HUES48 (cell line): ENCODE results near the gene ACOT13.
"Not testable (repeated sequence)": the region's sequence is repeated elsewhere in the genome, so short reads cannot be mapped to it uniquely, and the experiment has no call there.

ENCODE experiments used
- H3K27ac ChIP-seq: one replicate; pipeline ENCODE4 v1.7.0; 2013; ENCODE audit warnings: low read depth, low read length, inconsistent platforms
- H3K27me3 ChIP-seq: 2 replicates; pipeline ENCODE4 v1.6.1; 2013; ENCODE audit warnings: mild to moderate bottlenecking, low read length; ENCODE audit not compliant: control insufficient read depth, insufficient read depth
- H3K36me3 ChIP-seq: 2 replicates; pipeline ENCODE4 v1.6.1; 2013; ENCODE audit warnings: low read length; ENCODE audit not compliant: control insufficient read depth, insufficient read depth
- H3K4me1 ChIP-seq: 2 replicates; pipeline ENCODE4 v1.6.1; 2013; ENCODE audit warnings: mild to moderate bottlenecking, low read length; ENCODE audit not compliant: control insufficient read depth, insufficient read depth
- H3K4me3 ChIP-seq: 2 replicates; pipeline ENCODE4 v1.5.1; 2013; ENCODE audit warnings: mild to moderate bottlenecking, low read depth, low read length
- H3K9ac ChIP-seq: 2 replicates; pipeline ENCODE4 v1.6.1; 2013; ENCODE audit warnings: mild to moderate bottlenecking, low read depth, low read length, moderate library complexity
- H3K9me3 ChIP-seq: 2 replicates; pipeline ENCODE4 v1.6.1; 2013; ENCODE audit warnings: low read length; ENCODE audit not compliant: control insufficient read depth, insufficient read depth

Gene ACOT13

GRCh38 chr6:24731456-24732134 lies 64.7 kb downstream of the ACOT13 start:
- not testable (repeated sequence) for H3K4me3 ChIP-seq, H3K36me3 ChIP-seq, H3K27me3 ChIP-seq, H3K4me1 ChIP-seq, H3K9ac ChIP-seq, H3K27ac ChIP-seq
- H3K9me3 ChIP-seq = peaks cover 19% of the 10 kb centered on the region

- Histone ChIP-seq H3K36me3 (no peaks in the 10 kb centered on the region), H3K27me3 (no peaks in the 10 kb centered on the region), H3K9me3 (peaks cover 19% of the 10 kb centered on the region), H3K4me3 (no peak overlapping the region), H3K9ac (no peak overlapping the region), H3K27ac (no peak overlapping the region), H3K4me1 (no peaks in the 10 kb centered on the region)
Observed at GRCh38 chr6:24734166-24734565, 67.3 kb downstream of the ACOT13 start.

- H3K4me1 ChIP-seq, H3K27me3 ChIP-seq, H3K9ac ChIP-seq, H3K4me3 ChIP-seq, H3K36me3 ChIP-seq, H3K27ac ChIP-seq: not testable (repeated sequence)
- H3K9me3 ChIP-seq = peaks cover 19% of the 10 kb centered on the region
Observed at GRCh38 chr6:24734710-24735109, 67.8 kb downstream of the ACOT13 start.

DNA sequence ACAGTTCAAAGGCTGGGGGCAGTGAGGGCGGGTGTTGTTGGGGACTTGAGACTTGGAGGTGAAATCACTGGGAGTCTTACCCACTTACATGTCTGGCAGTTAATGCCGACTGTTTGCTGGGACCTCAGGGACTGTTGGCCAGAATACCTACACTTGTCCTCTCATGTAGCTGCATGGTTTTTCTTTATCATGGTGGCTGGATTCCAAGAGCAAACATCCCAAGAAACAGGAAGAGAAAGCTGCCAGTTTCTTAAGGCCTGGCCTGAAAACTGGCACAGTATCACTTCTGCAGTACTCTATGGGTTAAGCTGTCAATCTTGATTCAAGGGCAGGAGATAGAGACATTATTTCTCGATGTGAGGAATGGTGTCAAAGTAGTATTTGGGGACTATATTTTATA lies 71.9 kb downstream of the ACOT13 start:
- Histone ChIP-seq H3K27me3 (no peaks in the 10 kb centered on the region), H3K27ac (no peak overlapping the region), H3K9me3 (no peaks in the 10 kb centered on the region), H3K4me1 (no peaks in the 10 kb centered on the region), H3K9ac (no peak overlapping the region), H3K4me3 (no peak overlapping the region), H3K36me3 (no peaks in the 10 kb centered on the region)

DNA sequence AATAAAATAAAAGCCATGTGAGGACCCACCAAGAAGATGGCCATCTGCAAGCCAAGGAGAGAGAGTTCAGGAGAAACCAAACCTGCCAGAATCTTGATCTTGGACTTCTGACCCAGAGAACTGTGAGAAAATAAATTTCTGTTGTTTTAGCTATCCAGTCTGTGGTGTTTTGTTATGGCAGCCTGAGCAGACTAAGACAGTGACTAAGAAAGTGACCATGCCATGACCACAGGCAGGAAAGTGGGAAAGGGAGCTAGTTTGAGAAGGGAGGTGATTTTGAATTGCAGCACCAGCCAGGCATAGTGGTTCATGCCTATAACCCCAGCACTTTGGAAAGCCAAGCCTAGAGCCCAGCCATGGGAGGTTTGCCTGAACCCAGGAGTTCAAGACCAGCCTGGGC lies 74.0 kb downstream of the ACOT13 start:
- H3K9ac ChIP-seq = no peak overlapping the region
- no peak overlapping the region for H3K4me3 ChIP-seq
- H3K36me3 ChIP-seq = no peaks in the 10 kb centered on the region
- no peaks in the 10 kb centered on the region for H3K27me3 ChIP-seq
- H3K4me1 ChIP-seq = no peaks in the 10 kb centered on the region
- no peak overlapping the region for H3K27ac ChIP-seq
- H3K9me3 ChIP-seq = no peaks in the 10 kb centered on the region

- no peak overlapping the region for H3K27ac ChIP-seq
- no peaks in the 10 kb centered on the region for H3K9me3 ChIP-seq
- H3K36me3 ChIP-seq = no peaks in the 10 kb centered on the region
- H3K4me1 ChIP-seq = no peaks in the 10 kb centered on the region
- H3K27me3 ChIP-seq = no peaks in the 10 kb centered on the region
- H3K4me3 ChIP-seq = no peak overlapping the region
- H3K9ac ChIP-seq = no peak overlapping the region
Observed at GRCh38 chr6:24742216-24742738, 75.4 kb downstream of the ACOT13 start.

DNA sequence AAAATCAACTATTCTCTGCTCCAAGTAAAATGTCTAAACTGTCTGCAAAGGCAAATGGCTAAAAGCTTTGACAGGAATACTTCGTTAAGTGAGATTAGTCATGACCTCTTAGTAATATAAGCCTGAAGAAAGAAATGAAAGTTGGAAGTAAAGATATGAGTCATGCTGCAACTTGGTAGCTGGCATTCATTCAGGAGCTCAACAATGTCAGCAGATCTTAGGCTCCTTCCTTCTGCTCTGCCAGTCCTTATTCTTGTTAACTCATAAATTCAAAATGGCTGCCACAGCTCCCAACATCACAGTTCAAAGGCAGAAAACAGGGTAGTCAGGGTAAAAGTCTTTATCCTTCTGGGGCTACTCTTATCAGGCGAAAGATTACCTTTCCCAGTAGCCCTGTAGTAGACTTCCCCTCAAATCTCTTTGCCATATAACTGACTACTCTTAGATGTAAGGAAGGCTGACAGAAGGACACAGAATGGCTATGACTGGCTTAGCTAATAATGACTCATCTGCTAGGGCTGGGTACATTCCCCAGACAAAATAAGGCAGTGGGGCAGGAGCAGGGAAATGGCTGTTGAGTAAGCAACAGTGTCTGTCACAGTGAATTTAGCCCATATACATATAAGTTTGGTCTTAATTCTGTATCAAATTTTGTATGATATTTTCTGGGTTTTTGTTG lies 76.5 kb downstream of the ACOT13 start:
- Histone ChIP-seq H3K4me3 (no peak overlapping the region), H3K9ac (no peak overlapping the region), H3K36me3 (no peaks in the 10 kb centered on the region), H3K27me3 (no peaks in the 10 kb centered on the region), H3K9me3 (no peaks in the 10 kb centered on the region), H3K4me1 (no peaks in the 10 kb centered on the region), H3K27ac (peak overlapping the region; percentile 50)

DNA sequence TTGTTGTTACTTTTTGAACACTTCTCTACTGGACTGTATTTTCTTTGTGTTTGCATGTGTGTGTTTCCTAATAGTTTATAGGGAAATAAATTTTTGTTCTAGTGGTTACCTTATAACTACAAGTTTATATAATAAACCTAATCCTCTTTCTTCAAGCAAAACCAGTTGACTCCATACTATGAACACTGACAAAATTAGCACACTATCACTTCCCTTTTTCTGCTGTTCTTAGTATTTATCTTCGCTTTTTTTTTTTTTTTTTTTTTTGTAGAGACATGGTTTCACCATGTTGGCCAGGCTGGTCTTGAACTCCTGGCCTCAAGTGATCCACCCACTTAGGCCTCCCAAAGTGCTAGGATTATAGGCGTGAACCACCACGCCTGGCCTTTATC lies 77.1 kb downstream of the ACOT13 start:
- Histone ChIP-seq H3K9me3 (no peaks in the 10 kb centered on the region), H3K4me3 (no peak overlapping the region), H3K9ac (no peak overlapping the region), H3K36me3 (no peaks in the 10 kb centered on the region), H3K27ac (no peak overlapping the region), H3K4me1 (no peaks in the 10 kb centered on the region), H3K27me3 (no peaks in the 10 kb centered on the region)

DNA sequence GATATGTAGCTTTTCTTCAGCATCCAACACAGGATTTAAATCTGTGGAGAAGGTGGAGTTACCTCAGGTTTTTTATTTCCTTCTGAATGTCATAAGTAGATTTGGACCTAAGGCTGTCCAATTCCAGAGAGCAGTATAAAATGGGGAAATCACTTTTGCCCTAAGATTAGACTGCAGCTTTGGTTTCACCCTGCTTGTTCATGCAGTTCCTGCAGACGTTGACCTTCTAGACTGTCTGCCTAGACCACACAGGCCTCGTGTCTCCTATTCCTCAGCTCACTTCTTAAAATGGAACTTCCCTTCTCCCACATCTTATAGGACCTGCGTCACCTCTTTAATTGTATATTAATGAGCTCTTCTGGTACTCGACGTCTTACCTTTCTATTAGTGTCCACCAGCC lies 78.0 kb downstream of the ACOT13 start:
- H3K4me3 ChIP-seq = no peak overlapping the region
- H3K27me3 ChIP-seq = no peaks in the 10 kb centered on the region
- H3K9ac ChIP-seq = no peak overlapping the region
- no peaks in the 10 kb centered on the region for H3K4me1 ChIP-seq
- no peaks in the 10 kb centered on the region for H3K9me3 ChIP-seq
- H3K36me3 ChIP-seq = no peaks in the 10 kb centered on the region
- H3K27ac ChIP-seq = no peak overlapping the region

DNA sequence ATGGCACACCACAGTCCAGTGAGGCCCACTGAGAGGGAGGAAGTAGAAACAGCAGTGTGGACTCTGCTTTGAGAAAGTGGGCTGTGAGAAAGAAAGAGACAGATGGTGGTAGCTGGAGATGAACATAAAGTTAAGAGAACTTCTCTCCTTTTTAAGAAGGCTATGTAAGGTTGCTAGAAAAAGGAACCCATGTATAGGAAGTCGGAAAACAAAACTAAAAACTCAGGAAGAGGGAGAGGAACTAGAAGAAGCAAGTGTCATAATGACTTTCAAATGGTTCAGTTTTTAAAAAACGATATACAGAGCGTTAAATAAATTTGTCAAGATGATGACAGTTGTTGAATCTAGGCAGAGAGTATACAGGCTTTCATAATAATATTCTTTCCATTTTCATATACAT lies 82.4 kb downstream of the ACOT13 start:
- Histone ChIP-seq H3K27ac (no peak overlapping the region), H3K36me3 (no peaks in the 10 kb centered on the region), H3K27me3 (no peaks in the 10 kb centered on the region), H3K4me1 (no peaks in the 10 kb centered on the region), H3K9me3 (no peaks in the 10 kb centered on the region), H3K9ac (no peak overlapping the region), H3K4me3 (no peak overlapping the region)

DNA sequence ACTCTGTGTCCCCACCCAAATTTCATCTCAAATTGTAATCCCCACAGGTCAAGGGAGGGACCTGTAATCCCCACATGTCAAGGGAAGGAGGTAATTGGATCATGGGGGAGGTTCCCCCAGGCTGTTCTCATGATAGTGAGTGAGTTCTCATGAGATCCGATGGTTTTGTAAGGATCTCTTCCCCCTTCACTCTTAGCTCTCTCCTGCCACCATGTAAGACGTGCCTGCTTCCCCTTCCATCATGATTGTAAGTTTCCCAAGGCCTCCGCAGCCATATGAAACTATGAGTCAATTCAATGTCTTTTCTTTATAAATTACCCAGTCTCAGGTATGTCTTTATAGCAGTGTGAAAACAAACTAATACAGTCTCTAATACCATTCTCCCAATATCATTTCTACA lies 84.0 kb downstream of the ACOT13 start:
- H3K9ac ChIP-seq, H3K4me3 ChIP-seq, H3K9me3 ChIP-seq, H3K36me3 ChIP-seq, H3K27me3 ChIP-seq, H3K27ac ChIP-seq, H3K4me1 ChIP-seq: not testable (repeated sequence)
